K562 (cell line): Measurements from ENCODE around the gene NRG2. TPM values are rescaled to one million over a fixed set of nuclear protein-coding genes. Genes with fewer than 3 reads are reported as not detected.

Source experiments
- ATAC-seq: fragments of 200-7000 bp; cut with Tn5 transposase; 3 replicates; pipeline ENCODE4 v1.9.1; 2020; ENCODE audit warnings: moderate library complexity
- BruUV-seq: library from RNA; stranded (reverse); fragments of 400-500 nt; replicated peaks from 2 replicates; lab custom pipeline; 2021; lab: Mats Ljungman, UMichigan
- CTCF ChIA-PET: fragments of 300-600 bp; formaldehyde crosslinking; extraction: SDS; loops from one replicate; lab custom pipeline; 2021; ENCODE audit warnings: low intra/inter-chr PET ratio; lab: Yijun Ruan, JAX
- POLR2A ChIA-PET: fragments of 300-600, 350-650 bp; sonication (Branson Sonifier 250); formaldehyde crosslinking; extraction: SDS; loops from one replicate; lab custom pipeline; 2021; ENCODE audit warnings: antibody characterized with exemption, inconsistent platforms; lab: Yijun Ruan, JAX
- DNase-seq, 4 experiments: peaks; one replicate each; pipeline versions ENCODE4 v3.0.0 to v3.0.0-alpha.2; 2011 to 2018; ENCODE audit warnings: low spot score in 3 of 4, mixed read lengths in 3 of 4; ENCODE audit errors: extremely low read depth in 1 of 4
- FAIRE-seq: peaks from 2 replicates; lab custom pipeline; 2011; peaks lifted over from hg19 to GRCh38; lab: Jason Lieb, UNC
- H2AFZ ChIP-seq: 2 replicates; pipeline ENCODE4 v1.6.0; 2011; ENCODE audit warnings: low read depth, low read length, control low read depth, inconsistent platforms
- H3K27ac ChIP-seq: fragments of 200-600 bp; 3 replicates; pipeline ENCODE4 v1.8.0; 2011; ENCODE audit warnings: low read depth, mild to moderate bottlenecking, control low read depth, inconsistent platforms, low read length, moderate library complexity, mixed read lengths; ENCODE audit errors: extremely low read depth
- H3K27me3 ChIP-seq, 2 experiments: fragments of 300-600 bp in 1 of 2; 2 replicates in 1 of 2; 3 replicates in 1 of 2; pipeline versions ENCODE4 v1.6.0 to v1.8.0; 2011; ENCODE audit warnings: inconsistent platforms in 2 of 2, low read length in 2 of 2, mild to moderate bottlenecking in 1 of 2, mixed read lengths in 1 of 2, moderate library complexity in 1 of 2; ENCODE audit not compliant: control insufficient read depth in 2 of 2, insufficient read depth in 2 of 2
- H3K36me3 ChIP-seq: fragments of 300-600 bp; 3 replicates; pipeline ENCODE4 v1.8.0; 2011; ENCODE audit warnings: mild to moderate bottlenecking, low read length, inconsistent platforms; ENCODE audit not compliant: control insufficient read depth, insufficient read depth
- H3K4me1 ChIP-seq, 2 experiments: fragments of 200-600 bp in 1 of 2; replicated peaks in 1 of 2; 2 replicates in 1 of 2; 3 replicates in 1 of 2; pipeline versions ENCODE4 v1.5.1 to v1.8.0; 2011; ENCODE audit warnings: inconsistent platforms in 2 of 2, low read length in 2 of 2, mild to moderate bottlenecking in 1 of 2, mixed read lengths in 1 of 2, moderate library complexity in 1 of 2; ENCODE audit not compliant: control insufficient read depth in 2 of 2, insufficient read depth in 2 of 2
- H3K4me2 ChIP-seq: 2 replicates; pipeline ENCODE4 v1.6.1; 2011; ENCODE audit warnings: low read length, control low read depth, inconsistent platforms, mixed read lengths; ENCODE audit not compliant: insufficient read depth
- H3K4me3 ChIP-seq: fragments of 200-600 bp; sonication (generic), shearing (Covaris generic); 2 replicates; pipeline ENCODE4 v1.5.1; 2016; ENCODE audit warnings: control low read depth, inconsistent platforms
- H3K79me2 ChIP-seq: fragments of 200-600 bp; 3 replicates; pipeline ENCODE4 v1.8.0; 2011; ENCODE audit warnings: low read length, inconsistent platforms; ENCODE audit not compliant: control insufficient read depth, insufficient read depth
- H3K9ac ChIP-seq, 2 experiments: 2 replicates each; pipeline versions ENCODE4 v1.6.0 to v1.6.1; 2011; ENCODE audit warnings: low read depth in 2 of 2, low read length in 2 of 2, control low read depth in 1 of 2, inconsistent platforms in 1 of 2, mild to moderate bottlenecking in 1 of 2, mixed read lengths in 1 of 2; ENCODE audit not compliant: insufficient read depth in 1 of 2
- H3K9me1 ChIP-seq: one replicate; pipeline ENCODE4 v1.6.0; 2011; ENCODE audit warnings: inconsistent platforms, mild to moderate bottlenecking, low read length, moderate library complexity; ENCODE audit not compliant: control insufficient read depth, insufficient read depth
- H3K9me3 ChIP-seq: replicated peaks from 2 replicates; pipeline ENCODE4 v1.5.1; 2011; ENCODE audit warnings: low read depth, low read length, inconsistent platforms; ENCODE audit not compliant: control insufficient read depth, insufficient read depth
- H4K20me1 ChIP-seq: replicated peaks from 2 replicates; pipeline ENCODE4 v1.6.1; 2011; ENCODE audit warnings: low read length, inconsistent platforms, mixed read lengths; ENCODE audit not compliant: control insufficient read depth, insufficient read depth
- C11orf30 ChIP-seq: fragments of 450-650 bp; IDR thresholded peaks from 2 replicates; pipeline ENCODE4 v1.6.1; 2016; ENCODE audit warnings: low read depth, mild to moderate bottlenecking
- KDM2B ChIP-seq: fragments of 250-450 bp; sonication (Bioruptor Pico); IDR thresholded peaks from 2 replicates; pipeline ENCODE4 v1.8.0; 2021; ENCODE audit warnings: mild to moderate bottlenecking, moderate library complexity
- MCM7 ChIP-seq, 2 experiments: fragments of 450-650 bp; IDR thresholded peaks; 2 replicates each; pipeline ENCODE4 v1.6.1; 2016 to 2018
- MEF2D ChIP-seq: conservative IDR thresholded peaks from 2 replicates; pipeline ENCODE4 v1.6.1; 2016; ENCODE audit warnings: low read depth, missing genetic modification characterization, missing compliant biosample characterization
- NFYB ChIP-seq: IDR thresholded peaks from 2 replicates; pipeline ENCODE4 v1.6.1; 2011; ENCODE audit warnings: mild to moderate bottlenecking, moderate library complexity; ENCODE audit not compliant: insufficient read length; ENCODE audit errors: extremely low read depth
- SOX6 ChIP-seq: fragments of 450-650 bp; IDR thresholded peaks from 2 replicates; pipeline ENCODE4 v1.6.1; 2014; ENCODE audit warnings: mild to moderate bottlenecking
- TFAM ChIP-seq: fragments of 250-450 bp; sonication (Bioruptor Pico); conservative IDR thresholded peaks from 2 replicates; pipeline ENCODE4 v1.5.0; 2021; ENCODE audit warnings: mild to moderate bottlenecking, moderate library complexity
- ZNF175 ChIP-seq: fragments of 200-800 bp; sonication (Bioruptor generic); IDR thresholded peaks from 2 replicates; pipeline ENCODE4 v1.6.1; 2016; ENCODE audit warnings: low read depth, mild to moderate bottlenecking, missing genetic modification characterization, missing compliant biosample characterization
- ZNF583 ChIP-seq: fragments of 250-450 bp; sonication (Bioruptor Pico); IDR thresholded peaks from 2 replicates; pipeline ENCODE4 v1.4.0; 2020
- ZNF696 ChIP-seq: fragments of 250-450 bp; sonication (Bioruptor Pico); conservative IDR thresholded peaks from 2 replicates; pipeline ENCODE4 v1.4.0; 2020; ENCODE audit warnings: mild to moderate bottlenecking, moderate library complexity
- WGBS: fragments of 100-300 bp; shearing (Covaris generic); methylation state at CpG from one replicate; pipeline ENCODE4 v1.1.6; 2016; ENCODE audit warnings: low coverage, mixed read lengths; ENCODE audit not compliant: insufficient coverage; ENCODE audit errors: missing lambda C conversion rate; 5-methylcytosine and 5-hydroxymethylcytosine counted together
- in situ Hi-C: fragments of 300-500 bp; cut with MboI; formaldehyde crosslinking; loops from 4 replicates; pipeline ENCODE4 v1.15.0; 2018; ENCODE audit warnings: inconsistent platforms, mixed read lengths
- intact Hi-C: fragments of 100-400 bp; cut with micrococcal nuclease; formaldehyde crosslinking; loops from 2 replicates; pipeline ENCODE4 v1.14.2; 2022
- polyA plus RNA-seq, 8 experiments: library from polyadenylated mRNA; depleted of rRNA in 4 of 8; stranded (reverse) in 5 of 8; unstranded in 3 of 8; fragments of >200 nt; fragmentation: Nextera tagmentation in 2 of 8; fragmentation: Illumina TruSeq in 1 of 8; extraction: Ambion mirVana in 2 of 8; extraction: Trizol in 1 of 8; gene quantifications; 2 replicates each; pipeline versions ENCODE4 v1.2.1 to v1.2.3, GENCODE V29; 2011 to 2014; ENCODE audit warnings: inconsistent platforms in 1 of 8, missing spikeins in 1 of 8
- total RNA-seq, 7 experiments: library from RNA; depleted of rRNA in 6 of 7; stranded (reverse); fragments of >200 nt in 6 of 7; fragmentation: Illumina TruSeq in 2 of 7; extraction: Trizol in 2 of 7; gene quantifications; 2 replicates each; pipeline versions ENCODE4 v1.2.1 to v1.2.3, GENCODE V29; 2011 to 2021; ENCODE audit warnings: low replicate concordance in 1 of 7
- TF ChIP-seq, protein P1 (sequence below): sonication (generic); formaldehyde crosslinking; IDR thresholded peaks from 2 replicates; pipeline ENCODE4 v1.5.0; 2020; ENCODE audit warnings: missing genetic modification reagents
- TF ChIP-seq, protein P2 (sequence below): IDR thresholded peaks from 2 replicates; pipeline ENCODE4 v1.6.1; 2016; ENCODE audit warnings: missing genetic modification characterization, missing compliant biosample characterization
- TF ChIP-seq, protein P3 (sequence below): fragments of 200-800 bp; sonication (Bioruptor generic); IDR thresholded peaks from 2 replicates; pipeline ENCODE4 v1.6.1; 2017; ENCODE audit warnings: missing genetic modification characterization, missing compliant biosample characterization
- TF ChIP-seq, protein P4 (sequence below): fragments of 450-650 bp; formaldehyde crosslinking; IDR thresholded peaks from 2 replicates; pipeline ENCODE4 v1.4.0; 2020; ENCODE audit warnings: mild to moderate bottlenecking, mixed read lengths
- TF ChIP-seq, protein P5 (sequence below): fragments of 250-450 bp; sonication (Bioruptor Pico); IDR thresholded peaks from 2 replicates; pipeline ENCODE4 v1.5.0; 2020; ENCODE audit warnings: mild to moderate bottlenecking

The NRG2 gene
- total and polyA plus RNA-seq, 9 of the 15 experiments (the other 6 are each of a cell fraction or from before 2014, with no cell fraction given) = not detected

DNA sequence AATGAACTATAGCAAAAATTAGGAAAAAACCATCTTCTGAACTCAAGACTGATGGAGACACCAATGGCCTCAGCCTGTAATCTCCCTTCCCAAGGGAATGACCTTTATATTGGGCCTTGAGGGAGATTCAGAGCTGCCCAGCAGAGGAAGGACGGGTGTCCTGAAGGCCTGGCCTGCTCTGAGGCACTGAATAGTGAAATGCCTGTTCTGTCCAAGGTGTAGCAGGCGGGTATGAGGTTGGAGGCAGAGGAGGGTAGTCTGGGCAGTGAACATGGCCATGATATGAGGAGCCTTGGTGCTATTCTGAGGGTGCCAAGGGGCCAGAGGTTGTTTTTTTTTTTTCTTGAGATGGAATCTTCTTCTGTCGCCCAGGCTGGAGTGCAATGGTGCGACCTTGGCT, 222.5 kb downstream of the NRG2 start:
- Histone ChIP-seq H3K27ac (no peak overlapping the region), H3K4me1 (no peaks in the 10 kb centered on the region), H3K36me3 (no peaks in the 10 kb centered on the region), H4K20me1 (no peaks in the 10 kb centered on the region), H3K79me2 (no peaks in the 10 kb centered on the region), H3K4me2 (no peak overlapping the region), H3K9me3 (no peaks in the 10 kb centered on the region), H2AFZ (no peak overlapping the region), H3K27me3 (peaks cover 31 to 87% of the 10 kb centered on the region in 2 experiments), H3K4me3 (no peak overlapping the region), H3K9ac (no peak overlapping the region), H3K9me1 (no peaks in the 10 kb centered on the region)
- FAIRE-seq (no peak), ATAC-seq (no peak), DNase-seq (no peak)
- POLR2A ChIA-PET = no interaction called here
- no peak for TF ChIP-seq ZNF696 (CRISPR knock-in tag)
- no peak for TF ChIP-seq MEF2D
- no peak for TF ChIP-seq ZNF175 (CRISPR knock-in tag)
- no peak for TF ChIP-seq ZNF583 (CRISPR knock-in tag)
- TF ChIP-seq SOX6 = no peak
- no peak for TF ChIP-seq MCM7 (IDR thresholded peaks at IDR 0.05)
- TF ChIP-seq C11orf30 = no peak
- TF ChIP-seq NFYB = no peak
- TF ChIP-seq, protein P1, sequence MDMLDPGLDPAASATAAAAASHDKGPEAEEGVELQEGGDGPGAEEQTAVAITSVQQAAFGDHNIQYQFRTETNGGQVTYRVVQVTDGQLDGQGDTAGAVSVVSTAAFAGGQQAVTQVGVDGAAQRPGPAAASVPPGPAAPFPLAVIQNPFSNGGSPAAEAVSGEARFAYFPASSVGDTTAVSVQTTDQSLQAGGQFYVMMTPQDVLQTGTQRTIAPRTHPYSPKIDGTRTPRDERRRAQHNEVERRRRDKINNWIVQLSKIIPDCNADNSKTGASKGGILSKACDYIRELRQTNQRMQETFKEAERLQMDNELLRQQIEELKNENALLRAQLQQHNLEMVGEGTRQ = no peak
- TF ChIP-seq, protein P2, sequence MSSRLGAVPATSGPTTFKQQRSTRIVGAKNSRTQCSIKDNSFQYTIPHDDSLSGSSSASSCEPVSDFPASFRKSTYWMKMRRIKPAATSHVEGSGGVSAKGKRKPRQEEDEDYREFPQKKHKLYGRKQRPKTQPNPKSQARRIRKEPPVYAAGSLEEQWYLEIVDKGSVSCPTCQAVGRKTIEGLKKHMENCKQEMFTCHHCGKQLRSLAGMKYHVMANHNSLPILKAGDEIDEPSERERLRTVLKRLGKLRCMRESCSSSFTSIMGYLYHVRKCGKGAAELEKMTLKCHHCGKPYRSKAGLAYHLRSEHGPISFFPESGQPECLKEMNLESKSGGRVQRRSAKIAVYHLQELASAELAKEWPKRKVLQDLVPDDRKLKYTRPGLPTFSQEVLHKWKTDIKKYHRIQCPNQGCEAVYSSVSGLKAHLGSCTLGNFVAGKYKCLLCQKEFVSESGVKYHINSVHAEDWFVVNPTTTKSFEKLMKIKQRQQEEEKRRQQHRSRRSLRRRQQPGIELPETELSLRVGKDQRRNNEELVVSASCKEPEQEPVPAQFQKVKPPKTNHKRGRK (tag) = no peak
- TF ChIP-seq, protein P3, sequence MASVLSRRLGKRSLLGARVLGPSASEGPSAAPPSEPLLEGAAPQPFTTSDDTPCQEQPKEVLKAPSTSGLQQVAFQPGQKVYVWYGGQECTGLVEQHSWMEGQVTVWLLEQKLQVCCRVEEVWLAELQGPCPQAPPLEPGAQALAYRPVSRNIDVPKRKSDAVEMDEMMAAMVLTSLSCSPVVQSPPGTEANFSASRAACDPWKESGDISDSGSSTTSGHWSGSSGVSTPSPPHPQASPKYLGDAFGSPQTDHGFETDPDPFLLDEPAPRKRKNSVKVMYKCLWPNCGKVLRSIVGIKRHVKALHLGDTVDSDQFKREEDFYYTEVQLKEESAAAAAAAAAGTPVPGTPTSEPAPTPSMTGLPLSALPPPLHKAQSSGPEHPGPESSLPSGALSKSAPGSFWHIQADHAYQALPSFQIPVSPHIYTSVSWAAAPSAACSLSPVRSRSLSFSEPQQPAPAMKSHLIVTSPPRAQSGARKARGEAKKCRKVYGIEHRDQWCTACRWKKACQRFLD (CRISPR knock-in tag) = no peak
- TF ChIP-seq, protein P4, sequence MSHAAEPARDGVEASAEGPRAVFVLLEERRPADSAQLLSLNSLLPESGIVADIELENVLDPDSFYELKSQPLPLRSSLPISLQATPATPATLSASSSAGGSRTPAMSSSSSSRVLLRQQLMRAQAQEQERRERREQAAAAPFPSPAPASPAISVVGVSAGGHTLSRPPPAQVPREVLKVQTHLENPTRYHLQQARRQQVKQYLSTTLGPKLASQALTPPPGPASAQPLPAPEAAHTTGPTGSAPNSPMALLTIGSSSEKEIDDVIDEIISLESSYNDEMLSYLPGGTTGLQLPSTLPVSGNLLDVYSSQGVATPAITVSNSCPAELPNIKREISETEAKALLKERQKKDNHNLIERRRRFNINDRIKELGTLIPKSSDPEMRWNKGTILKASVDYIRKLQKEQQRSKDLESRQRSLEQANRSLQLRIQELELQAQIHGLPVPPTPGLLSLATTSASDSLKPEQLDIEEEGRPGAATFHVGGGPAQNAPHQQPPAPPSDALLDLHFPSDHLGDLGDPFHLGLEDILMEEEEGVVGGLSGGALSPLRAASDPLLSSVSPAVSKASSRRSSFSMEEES (CRISPR knock-in tag) = no peak
- TF ChIP-seq, protein P5, sequence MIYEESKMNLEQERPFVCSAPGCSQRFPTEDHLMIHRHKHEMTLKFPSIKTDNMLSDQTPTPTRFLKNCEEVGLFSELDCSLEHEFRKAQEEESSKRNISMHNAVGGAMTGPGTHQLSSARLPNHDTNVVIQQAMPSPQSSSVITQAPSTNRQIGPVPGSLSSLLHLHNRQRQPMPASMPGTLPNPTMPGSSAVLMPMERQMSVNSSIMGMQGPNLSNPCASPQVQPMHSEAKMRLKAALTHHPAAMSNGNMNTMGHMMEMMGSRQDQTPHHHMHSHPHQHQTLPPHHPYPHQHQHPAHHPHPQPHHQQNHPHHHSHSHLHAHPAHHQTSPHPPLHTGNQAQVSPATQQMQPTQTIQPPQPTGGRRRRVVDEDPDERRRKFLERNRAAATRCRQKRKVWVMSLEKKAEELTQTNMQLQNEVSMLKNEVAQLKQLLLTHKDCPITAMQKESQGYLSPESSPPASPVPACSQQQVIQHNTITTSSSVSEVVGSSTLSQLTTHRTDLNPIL (CRISPR knock-in tag) = no peak
- no peak for TF ChIP-seq TFAM (CRISPR knock-in tag)
- TF ChIP-seq KDM2B (CRISPR knock-in tag) = no peak
- 0% methylated on average over 4 of the region's 4 CpGs for WGBS
- CTCF ChIA-PET = no interaction called here
- intact Hi-C loops = no loop called here
- in situ Hi-C loops = no loop called here
- BruUV-seq = no TSS peak
